Fibroblast of skin of back (primary cell): Measurements from ENCODE around the gene E2F2.

Experiments
- DNase-seq: peaks from one replicate; pipeline ENCODE4 v3.0.0-alpha.2; 2013

E2F2 gene

GRCh38 chr1:23481904-23482303, 49.1 kb downstream of the E2F2 start:
- DNase-seq: no peak

GRCh38 chr1:23481026-23481597, 49.9 kb downstream of the E2F2 start:
- DNase-seq: no peak

- no peak for DNase-seq
Observed at GRCh38 chr1:23480187-23481025, 50.6 kb downstream of the E2F2 start.

GRCh38 chr1:23479666-23479941, 51.4 kb downstream of the E2F2 start:
- no peak for DNase-seq

- peak; percentile 24 for DNase-seq
Observed at GRCh38 chr1:23478896-23479665, 52.0 kb downstream of the E2F2 start.

GRCh38 chr1:23477359-23478144, 53.5 kb downstream of the E2F2 start:
- no peak for DNase-seq

GRCh38 chr1:23475641-23476040, 55.4 kb downstream of the E2F2 start:
- DNase-seq: peak; percentile 38

GRCh38 chr1:23475134-23475628, 55.9 kb downstream of the E2F2 start:
- DNase-seq: peak; percentile 84

- DNase-seq: no peak
Observed at GRCh38 chr1:23473037-23473800, 57.8 kb downstream of the E2F2 start.

- DNase-seq: no peak
Observed at GRCh38 chr1:23472351-23473036, 58.5 kb downstream of the E2F2 start.

- no peak for DNase-seq
Observed at GRCh38 chr1:23471473-23472075, 59.5 kb downstream of the E2F2 start.

GRCh38 chr1:23470282-23471070, 60.6 kb downstream of the E2F2 start:
- DNase-seq: peak; percentile 33

GRCh38 chr1:23469372-23469982, 61.6 kb downstream of the E2F2 start:
- no peak for DNase-seq

GRCh38 chr1:23466423-23466989, 64.5 kb downstream of the E2F2 start:
- no peak for DNase-seq

GRCh38 chr1:23463286-23463685, 67.7 kb downstream of the E2F2 start:
- no peak for DNase-seq

GRCh38 chr1:23462766-23463165, 68.3 kb downstream of the E2F2 start:
- no peak for DNase-seq

GRCh38 chr1:23461050-23461449, 70.0 kb downstream of the E2F2 start:
- no peak for DNase-seq

- DNase-seq: no peak
Observed at GRCh38 chr1:23460519-23460918, 70.5 kb downstream of the E2F2 start.

GRCh38 chr1:23459338-23459757, 71.7 kb downstream of the E2F2 start:
- no peak for DNase-seq
